ENCODE measurements around the gene TMEM132C. TPM values are rescaled to one million over a fixed set of nuclear protein-coding genes. Genes with fewer than 3 reads are reported as not detected.

TMEM132C gene
- total and polyA plus RNA-seq, 9 donors: 1.6 to 38.4 (median 9.4) TPM

DNA sequence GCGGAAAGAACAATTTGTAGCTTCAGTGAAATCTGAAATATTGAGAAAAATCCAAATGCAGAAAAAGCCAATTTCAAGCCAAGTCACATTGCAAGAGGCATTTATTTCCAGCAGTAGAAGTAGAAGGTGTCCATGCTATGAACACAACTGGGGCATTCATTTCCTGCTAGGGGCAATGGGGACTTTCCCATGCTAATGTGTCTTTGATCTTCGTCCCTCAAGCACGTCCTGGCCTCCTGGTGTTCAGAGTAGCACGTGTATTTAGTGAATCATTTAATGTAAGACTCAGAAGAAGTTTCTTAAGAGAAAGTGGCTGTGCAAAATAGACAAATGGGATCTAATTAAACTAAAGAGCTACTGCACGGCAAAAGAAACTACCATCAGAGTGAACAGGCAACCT is 267.9 kb downstream of the TMEM132C start:
- Histone ChIP-seq H3K27me3 (no peaks in the 10 kb centered on the region), H3K9me3 (no peaks in the 10 kb centered on the region), H3K27ac (no peak overlapping the region), H3K4me3 (no peak overlapping the region), H3K4me1 (ENCODE audit: insufficient read depth) (no peaks in the 10 kb centered on the region), H3K36me3 (no peaks in the 10 kb centered on the region)
- DNase-seq: no peak
- 76 to 79% (median 78%) methylated on average over 5 of the region's 5 CpGs for WGBS, 3 donors
- intact Hi-C loops (cut with DNase I): loop anchor here in 1 of 4 donors (5.0 kb wide), 1 partner anchor 1423 kb away; no protein-coding TSS in a partner anchor
- no peak for TF ChIP-seq POLR2A (IDR thresholded peaks at IDR 0.05)
- TF ChIP-seq EP300 (IDR thresholded peaks at IDR 0.05): no peak
- TF ChIP-seq, protein P1, sequence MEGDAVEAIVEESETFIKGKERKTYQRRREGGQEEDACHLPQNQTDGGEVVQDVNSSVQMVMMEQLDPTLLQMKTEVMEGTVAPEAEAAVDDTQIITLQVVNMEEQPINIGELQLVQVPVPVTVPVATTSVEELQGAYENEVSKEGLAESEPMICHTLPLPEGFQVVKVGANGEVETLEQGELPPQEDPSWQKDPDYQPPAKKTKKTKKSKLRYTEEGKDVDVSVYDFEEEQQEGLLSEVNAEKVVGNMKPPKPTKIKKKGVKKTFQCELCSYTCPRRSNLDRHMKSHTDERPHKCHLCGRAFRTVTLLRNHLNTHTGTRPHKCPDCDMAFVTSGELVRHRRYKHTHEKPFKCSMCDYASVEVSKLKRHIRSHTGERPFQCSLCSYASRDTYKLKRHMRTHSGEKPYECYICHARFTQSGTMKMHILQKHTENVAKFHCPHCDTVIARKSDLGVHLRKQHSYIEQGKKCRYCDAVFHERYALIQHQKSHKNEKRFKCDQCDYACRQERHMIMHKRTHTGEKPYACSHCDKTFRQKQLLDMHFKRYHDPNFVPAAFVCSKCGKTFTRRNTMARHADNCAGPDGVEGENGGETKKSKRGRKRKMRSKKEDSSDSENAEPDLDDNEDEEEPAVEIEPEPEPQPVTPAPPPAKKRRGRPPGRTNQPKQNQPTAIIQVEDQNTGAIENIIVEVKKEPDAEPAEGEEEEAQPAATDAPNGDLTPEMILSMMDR (IDR thresholded peaks at IDR 0.05): no peak

DNA sequence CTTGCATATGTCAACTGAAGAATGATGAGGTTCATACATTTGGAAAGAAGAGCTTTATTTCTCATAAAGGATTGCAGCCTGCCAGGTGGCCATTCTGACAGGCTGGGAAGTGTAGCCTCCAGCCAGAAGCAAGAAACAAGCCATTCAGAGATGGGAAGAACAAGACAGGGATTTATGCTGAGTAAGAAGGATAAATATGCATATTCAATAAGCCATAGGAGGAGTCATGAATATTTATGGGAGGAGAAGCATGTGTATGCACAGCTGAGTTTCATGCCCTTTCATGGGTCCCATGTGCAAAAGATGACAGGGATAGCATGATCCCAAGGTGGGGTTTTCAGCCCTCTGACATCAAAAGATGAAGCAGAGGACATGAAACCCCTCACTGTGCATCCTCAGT is 269.8 kb downstream of the TMEM132C start:
- no peak overlapping the region for H3K27ac ChIP-seq
- no peak overlapping the region for H3K4me3 ChIP-seq
- H3K27me3 ChIP-seq: no peaks in the 10 kb centered on the region
- no peaks in the 10 kb centered on the region for H3K36me3 ChIP-seq
- H3K9me3 ChIP-seq: no peaks in the 10 kb centered on the region
- intact Hi-C loops (cut with DNase I): loop anchor here in 1 of 4 donors (5.0 kb wide), 1 partner anchor 1425 kb away; no protein-coding TSS in a partner anchor
- TF ChIP-seq, protein P1 (IDR thresholded peaks at IDR 0.05): no peak
- TF ChIP-seq POLR2A (IDR thresholded peaks at IDR 0.05) (no peak), EP300 (IDR thresholded peaks at IDR 0.05) (no peak)
- no peak for DNase-seq
- no peaks in the 10 kb centered on the region for H3K4me1 ChIP-seq (ENCODE audit: insufficient read depth)

DNA sequence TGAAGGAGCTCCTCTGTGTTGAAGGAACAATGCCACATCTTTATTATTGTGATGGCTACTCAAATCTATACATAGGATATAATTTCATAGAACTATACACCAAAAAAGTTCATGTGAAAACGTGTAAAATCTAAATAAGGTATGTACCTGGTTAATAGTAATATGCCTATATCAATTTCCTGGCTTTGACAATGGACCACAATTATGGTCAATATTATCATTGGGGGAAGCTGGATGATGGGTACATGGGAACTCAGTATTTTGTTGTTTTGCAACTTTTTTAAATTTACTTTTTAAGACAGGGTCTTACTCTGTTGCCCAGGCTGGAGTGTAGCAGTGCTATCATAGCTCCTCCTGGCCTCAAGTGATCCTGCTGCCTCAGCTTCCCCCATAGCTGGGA is 270.7 kb downstream of the TMEM132C start:
- Histone ChIP-seq H3K36me3 (no peaks in the 10 kb centered on the region), H3K27ac (no peak overlapping the region), H3K27me3 (no peaks in the 10 kb centered on the region), H3K9me3 (no peaks in the 10 kb centered on the region), H3K4me1 (ENCODE audit: insufficient read depth) (no peaks in the 10 kb centered on the region), H3K4me3 (no peak overlapping the region)
- no peak for DNase-seq
- 72 to 83% (median 80%) methylated on average over 1 of the region's 1 CpG for WGBS, 3 donors
- TF ChIP-seq POLR2A (IDR thresholded peaks at IDR 0.05) (no peak), EP300 (IDR thresholded peaks at IDR 0.05) (no peak)
- TF ChIP-seq, protein P1 (IDR thresholded peaks at IDR 0.05): no peak
- intact Hi-C loops (cut with DNase I): loop anchor here in 1 of 4 donors (5.0 kb wide), 1 partner anchor 1425 kb away; no protein-coding TSS in a partner anchor

DNA sequence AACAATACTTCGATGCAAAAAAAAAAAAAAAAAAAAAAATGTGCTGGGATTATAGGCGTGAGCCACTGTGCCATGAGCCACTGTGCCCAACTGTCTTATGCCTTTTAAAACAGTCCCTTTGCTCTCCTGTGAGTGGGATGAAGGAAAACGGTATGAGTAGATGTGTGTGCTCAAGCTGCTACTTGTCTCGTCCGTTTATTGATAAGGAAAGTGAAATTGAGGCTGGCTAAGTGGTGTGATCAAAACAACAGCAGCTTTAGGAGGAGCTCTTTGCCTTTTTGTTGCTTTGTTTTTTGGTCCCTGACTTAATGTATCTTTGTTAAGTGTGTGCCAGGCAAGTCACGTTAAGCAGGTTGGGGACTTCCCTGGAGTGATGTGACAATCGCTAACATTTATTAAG is 275.9 kb downstream of the TMEM132C start:
- intact Hi-C loops (cut with DNase I): no loop called here
- no peaks in the 10 kb centered on the region for H3K36me3 ChIP-seq
- H3K4me3 ChIP-seq: no peak overlapping the region
- no peak for TF ChIP-seq EP300 (IDR thresholded peaks at IDR 0.05)
- TF ChIP-seq, protein P1 (IDR thresholded peaks at IDR 0.05): no peak
- TF ChIP-seq POLR2A (IDR thresholded peaks at IDR 0.05): no peak
- H3K9me3 ChIP-seq: no peaks in the 10 kb centered on the region
- H3K4me1 ChIP-seq (ENCODE audit: insufficient read depth): no peaks in the 10 kb centered on the region
- 61 to 67% (median 65%) methylated on average over 7 of the region's 7 CpGs for WGBS, 3 donors
- DNase-seq: no peak
- H3K27ac ChIP-seq: no peak overlapping the region
- no peaks in the 10 kb centered on the region for H3K27me3 ChIP-seq
